ENCODE data around the gene CUL2.

- TF ChIP-seq CTCF (IDR thresholded peaks at IDR 0.05) = no peak
- no peak for TF ChIP-seq POLR2A (IDR thresholded peaks at IDR 0.05)
These were observed 7.4 kb upstream of the CUL2 start for GRCh38 chr10:35097510-35097909.

Data from right lobe of liver (tissue), 4 donors.